Erythroblast (primary cell): ENCODE results near the gene LYZL6.

Source experiments
- DNase-seq, 2 experiments: peaks; one replicate each; lab custom pipeline; 2025; lab: John Stamatoyannopoulos, UW
- GATA1 ChIP-seq: IDR thresholded peaks from 2 replicates; pipeline ENCODE4 v1.6.1; 2011; ENCODE audit warnings: low read depth, mild to moderate bottlenecking, control low read depth, low read length, moderate library complexity
- POLR2A ChIP-seq: IDR thresholded peaks from 2 replicates; pipeline ENCODE4 v1.6.1; 2011; ENCODE audit warnings: mild to moderate bottlenecking, low read length

The LYZL6 gene

DNA sequence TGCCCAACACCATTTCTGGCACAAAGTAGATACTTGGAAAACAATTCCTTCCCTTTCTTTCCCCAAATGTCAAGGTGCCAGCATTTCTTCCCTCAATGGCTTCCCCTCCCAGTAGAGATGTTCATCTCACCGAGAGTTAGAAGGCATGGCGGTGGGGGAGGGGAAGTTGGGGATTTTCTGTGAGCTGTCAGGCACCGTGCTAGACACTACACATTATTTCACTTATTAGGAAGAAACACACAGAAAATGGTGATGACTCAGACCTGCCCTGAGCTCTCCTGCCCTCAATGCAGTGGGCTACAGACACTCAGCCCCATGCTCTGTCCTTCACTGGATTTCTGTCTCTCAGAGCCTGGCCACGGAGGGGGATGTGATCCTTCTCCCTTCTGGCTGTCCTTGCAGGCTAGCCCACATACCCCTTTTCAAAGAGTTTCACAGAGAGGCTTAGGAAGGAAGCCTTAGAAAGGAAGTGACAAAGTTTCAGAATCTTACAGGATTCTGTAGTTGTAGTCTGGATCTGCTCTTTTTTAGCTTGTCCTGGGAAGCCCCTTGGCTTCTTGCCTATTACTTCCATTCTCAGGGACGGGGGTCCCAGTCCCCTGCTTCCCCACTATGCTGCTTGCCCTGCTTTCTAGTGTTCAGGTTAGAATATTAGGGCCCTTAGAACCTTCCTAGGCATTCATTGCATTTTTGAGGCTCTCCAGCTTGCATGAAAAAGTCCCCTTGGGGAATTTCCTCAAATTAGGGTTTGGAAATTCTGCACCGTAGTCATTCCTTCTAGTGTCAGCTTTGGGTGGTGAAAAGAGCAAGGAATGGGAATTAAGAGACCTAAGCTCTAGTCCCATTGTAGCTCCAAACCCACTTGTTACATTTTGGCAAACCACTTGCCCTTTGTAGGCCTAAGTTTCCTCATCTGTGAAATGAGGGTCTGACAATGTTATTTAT, 51.1 kb downstream of the LYZL6 start:
- DNase-seq = no peak
- TF ChIP-seq POLR2A (no peak), GATA1 (no peak)

DNA sequence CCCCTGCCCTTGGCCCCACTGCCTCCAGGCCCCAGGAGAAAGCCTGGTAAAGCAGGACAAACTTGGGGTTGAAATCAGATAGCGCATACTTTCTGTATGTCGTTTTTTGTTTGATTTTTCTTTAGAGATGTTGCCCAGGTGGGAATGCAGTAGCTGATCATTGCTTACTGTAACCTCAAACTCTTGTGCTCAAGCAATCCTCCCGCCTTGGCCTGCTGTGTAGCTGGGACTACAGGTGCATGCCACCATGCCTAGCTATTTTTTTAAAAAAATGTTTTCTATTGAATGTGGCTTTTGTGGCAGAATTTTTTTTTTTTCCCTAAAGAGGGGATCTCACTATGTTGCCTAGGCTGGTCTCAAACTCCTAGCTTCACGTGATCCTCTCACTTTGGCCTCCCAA, 52.2 kb downstream of the LYZL6 start:
- no peak for TF ChIP-seq GATA1
- no peak for TF ChIP-seq POLR2A
- DNase-seq = no peak

DNA sequence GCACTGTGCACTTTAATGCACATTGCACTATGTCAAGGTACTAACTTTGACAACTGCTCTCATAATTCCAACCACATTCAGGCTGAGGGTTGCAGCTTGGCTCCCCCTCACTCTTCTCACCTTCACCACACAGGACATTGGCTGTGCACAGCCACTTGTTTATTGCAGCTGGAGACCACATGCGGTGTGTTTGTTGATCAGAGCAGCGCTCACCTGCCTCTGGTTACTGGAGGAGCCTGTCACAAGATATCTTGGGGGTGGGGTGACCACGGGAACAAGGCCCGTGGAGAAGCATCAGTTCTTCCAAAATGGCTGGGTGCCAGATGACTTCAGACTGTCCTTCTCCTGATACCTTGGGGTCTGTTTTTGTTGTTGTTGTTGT, 52.7 kb downstream of the LYZL6 start:
- TF ChIP-seq POLR2A = no peak
- TF ChIP-seq GATA1 = no peak

DNA sequence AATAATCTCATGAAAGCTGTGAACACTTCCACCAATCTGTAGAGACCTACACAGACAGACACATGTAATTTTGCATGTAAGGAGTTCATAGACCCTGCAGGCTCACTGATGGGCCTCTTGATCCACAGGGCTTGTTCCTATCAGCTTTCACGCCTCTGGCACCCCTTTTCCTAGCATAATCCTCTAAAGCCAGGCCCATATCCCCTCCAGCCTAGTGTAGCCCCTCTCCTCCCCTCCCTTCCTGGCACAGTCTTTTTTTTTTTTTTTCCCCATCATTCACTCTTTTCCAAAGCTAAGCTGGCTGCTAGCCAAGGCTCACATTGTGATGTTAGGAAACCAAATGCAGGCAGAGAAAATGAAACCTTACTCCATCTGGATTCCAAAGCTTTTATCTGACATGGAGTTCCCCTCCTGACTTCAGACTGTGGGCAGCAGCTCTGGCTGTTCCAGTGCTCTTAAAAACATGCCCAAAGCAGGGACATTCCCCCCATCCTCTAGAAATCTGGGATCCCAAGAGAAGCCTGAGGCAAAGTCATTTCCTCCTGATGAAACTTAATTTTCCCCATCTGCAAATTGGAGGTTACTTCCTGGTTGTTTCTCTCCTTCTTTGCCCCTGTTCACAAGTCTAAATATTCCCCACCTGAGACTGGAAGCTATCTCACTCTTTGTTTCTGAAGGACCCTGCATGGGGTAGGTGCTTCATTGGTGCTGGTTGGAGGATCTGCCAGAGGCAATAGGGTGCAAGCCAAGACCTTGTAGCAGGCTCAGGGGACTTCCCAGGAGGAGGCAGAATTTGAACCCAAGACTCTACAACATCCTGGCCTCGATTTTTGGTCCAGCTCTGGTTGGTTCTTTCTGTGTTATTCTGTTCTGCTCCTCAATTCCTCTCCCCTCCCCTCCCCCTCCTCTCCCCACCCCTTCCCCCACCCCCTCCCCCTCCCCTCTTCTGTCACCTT, 53.4 kb downstream of the LYZL6 start:
- TF ChIP-seq GATA1 = no peak
- TF ChIP-seq POLR2A = no peak
- no peak for DNase-seq

More for the DNA sequence above, 52.7 kb downstream of the LYZL6 start:
- no peak for DNase-seq

DNA sequence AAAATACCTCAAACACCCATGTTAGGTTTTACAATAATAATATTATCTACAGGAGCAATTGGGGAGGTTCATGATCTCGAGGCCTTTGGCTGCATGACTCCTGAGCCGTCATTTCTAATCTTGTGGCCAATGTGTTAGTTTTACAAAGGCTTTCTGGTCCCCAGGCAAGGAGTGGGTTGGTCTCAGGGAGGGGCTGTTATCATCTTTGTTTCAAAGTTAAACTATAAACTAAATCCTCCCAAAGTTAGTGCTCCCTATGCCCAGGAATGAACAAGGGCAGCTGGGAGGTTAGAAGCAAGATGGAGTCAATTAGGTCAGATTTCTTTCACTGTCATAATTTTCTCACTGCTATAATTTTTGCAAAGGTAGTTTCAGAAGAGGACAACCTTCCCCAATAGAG, 54.3 kb downstream of the LYZL6 start:
- no peak for DNase-seq
- TF ChIP-seq POLR2A = no peak
- no peak for TF ChIP-seq GATA1
